ENCODE measurements around the gene C16orf92. TPM values are rescaled to one million over a fixed set of nuclear protein-coding genes. Genes with fewer than 3 reads are reported as not detected.

C16orf92 gene
- total RNA-seq, 1 donor from 2014 or later = not detected

- H3K27me3 Mint-ChIP-seq = peaks cover 11% of the 10 kb centered on the region
- intact Hi-C loops (cut with micrococcal nuclease) = loop anchor here (1.0 to 2.0 kb wide), 3 partner anchors 143 to 312 kb away; partner anchors contain the start of gene CDIPT
Observed at GRCh38 chr16:30005341-30006094, 17.5 kb upstream of the C16orf92 start.

GRCh38 chr16:30006095-30006473 lies 16.9 kb upstream of the C16orf92 start:
- H3K27ac Mint-ChIP-seq = no peak overlapping the region
- no peak overlapping the region for H3K4me3 Mint-ChIP-seq
- CTCF ChIA-PET = interaction anchor here (0.7 to 1.3 kb wide), 5 partner anchors 31 to 315 kb away, joined by 3 to 6 read pairs (median 4); partner anchors contain the start of gene KCTD13
- DNase-seq (no peak), ATAC-seq (ENCODE audit: low read depth) (no peak)
- peaks cover 12% of the 10 kb centered on the region for H3K27me3 Mint-ChIP-seq
- intact Hi-C loops (cut with micrococcal nuclease) = no loop called here
- no peak for TF ChIP-seq CTCF (IDR thresholded peaks at IDR 0.05)
- peaks cover 24% of the 10 kb centered on the region for H3K36me3 Mint-ChIP-seq (ENCODE audit: low read depth)
- POLR2A ChIA-PET = interaction anchor here (0.8 to 2.2 kb wide), 3 partner anchors 80 to 306 kb away, joined by 3 to 8 read pairs (median 3); partner anchors contain the start of gene KCTD13
- no peaks in the 10 kb centered on the region for H3K9me3 Mint-ChIP-seq
- peaks cover 12% of the 10 kb centered on the region for H3K4me1 Mint-ChIP-seq

More at GRCh38 chr16:30005341-30006094, 17.5 kb upstream of the C16orf92 start:
- ChIA-PET POLR2A (interaction anchor here (0.6 to 2.2 kb wide), 5 partner anchors 9 to 305 kb away, joined by 3 to 8 read pairs (median 3); partner anchors contain the start of genes INO80E, KCTD13 and PAGR1), CTCF (interaction anchor here (0.8 to 1.3 kb wide), 4 partner anchors 30 to 314 kb away, joined by 3 to 6 read pairs (median 4); partner anchors contain the start of gene KCTD13)
- ATAC-seq (ENCODE audit: low read depth) = peak; percentile 81
- TF ChIP-seq CTCF (IDR thresholded peaks at IDR 0.05) = peak; percentile 30
- H3K4me3 Mint-ChIP-seq = no peak overlapping the region
- peaks cover 25% of the 10 kb centered on the region for H3K36me3 Mint-ChIP-seq (ENCODE audit: low read depth)
- peak; percentile 31 for DNase-seq
- no peak overlapping the region for H3K27ac Mint-ChIP-seq
- H3K4me1 Mint-ChIP-seq = peaks cover 10% of the 10 kb centered on the region
- no peaks in the 10 kb centered on the region for H3K9me3 Mint-ChIP-seq

- no peak for DNase-seq
- Mint-ChIP-seq H3K9me3 (no peaks in the 10 kb centered on the region), H3K4me3 (no peak overlapping the region), H3K36me3 (ENCODE audit: low read depth) (peaks cover 18% of the 10 kb centered on the region), H3K27me3 (peaks cover 14% of the 10 kb centered on the region), H3K4me1 (peaks cover 16% of the 10 kb centered on the region), H3K27ac (no peak overlapping the region)
- no peak for ATAC-seq (ENCODE audit: low read depth)
- intact Hi-C loops (cut with micrococcal nuclease) = no loop called here
- ChIA-PET CTCF (interaction anchor here (0.7 to 1.3 kb wide), 5 partner anchors 31 to 315 kb away, joined by 3 to 6 read pairs (median 3); partner anchors contain the start of gene KCTD13), POLR2A (no interaction called here)
- no peak for TF ChIP-seq CTCF (IDR thresholded peaks at IDR 0.05)
Observed at GRCh38 chr16:30006659-30007377, 16.2 kb upstream of the C16orf92 start.

GRCh38 chr16:30007378-30007895 lies 15.6 kb upstream of the C16orf92 start:
- CTCF ChIA-PET = interaction anchor here (1.1 kb wide), 1 partner anchor 315 kb away, joined by 3 read pairs; no protein-coding TSS in a partner anchor
- Mint-ChIP-seq H3K27ac (no peak overlapping the region), H3K4me1 (peaks cover 19% of the 10 kb centered on the region), H3K36me3 (ENCODE audit: low read depth) (peaks cover 12% of the 10 kb centered on the region), H3K9me3 (no peaks in the 10 kb centered on the region), H3K27me3 (peaks cover 20% of the 10 kb centered on the region), H3K4me3 (no peak overlapping the region)
- POLR2A ChIA-PET = no interaction called here
- intact Hi-C loops (cut with micrococcal nuclease) = no loop called here
- TF ChIP-seq CTCF (IDR thresholded peaks at IDR 0.05) = no peak
- DNase-seq (no peak), ATAC-seq (ENCODE audit: low read depth) (no peak)

All from activated B cell treated with CpG ODN at 0.5 μM for 24 hours (primary cell).